Measurements from ENCODE around the gene CRELD2. TPM values are rescaled to one million over a fixed set of nuclear protein-coding genes. Genes with fewer than 3 reads are reported as not detected.
A peak's percentile ranks its signal among the peaks of the same experiment; 100 is the strongest.

CRELD2 gene
- total RNA-seq, 4 donors from 2014 or later = 50.3 to 244 (median 154) TPM

DNA sequence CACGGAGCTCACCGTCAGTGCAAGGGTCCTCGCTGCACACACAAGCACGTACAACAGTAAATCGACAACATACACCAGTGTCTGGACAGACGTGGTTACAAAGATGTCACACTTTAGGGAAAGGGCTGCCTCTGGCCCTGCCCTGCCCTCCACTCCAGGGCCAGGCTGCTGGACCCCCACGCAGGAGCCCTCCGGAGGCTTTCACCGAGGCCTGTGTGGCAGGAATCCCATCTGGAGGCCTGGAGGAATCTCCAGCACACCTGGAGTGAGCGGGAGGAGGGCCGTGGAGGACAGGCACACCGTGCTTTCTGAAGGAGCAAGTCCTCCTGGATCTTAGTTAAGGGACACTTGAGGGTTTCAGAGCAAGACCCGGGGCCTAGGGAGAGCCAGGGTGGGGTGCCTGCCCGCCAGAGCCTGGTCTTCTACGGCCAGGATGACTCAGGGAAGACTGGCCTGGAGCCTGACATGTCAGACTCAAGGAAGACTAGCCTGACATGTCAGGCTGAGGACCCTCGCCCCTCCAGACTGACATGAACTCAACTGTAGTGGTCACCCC, 40.0 kb downstream of the CRELD2 start:
- Histone ChIP-seq H3K36me3 (peaks cover 15 to 17% of the 10 kb centered on the region in 2 donors), H3K27ac (no peak overlapping the region), H3K9me3 (no peaks in the 10 kb centered on the region), H3K4me3 (replicated peaks in 1 of 3) (no peak overlapping the region), H3K4me1 (peaks cover 42 to 47% of the 10 kb centered on the region in 2 donors), H3K27me3 (no peaks in the 10 kb centered on the region)
- DNase-seq = peak in 1 of 2 donors; percentile 5
- TF ChIP-seq, protein P1, sequence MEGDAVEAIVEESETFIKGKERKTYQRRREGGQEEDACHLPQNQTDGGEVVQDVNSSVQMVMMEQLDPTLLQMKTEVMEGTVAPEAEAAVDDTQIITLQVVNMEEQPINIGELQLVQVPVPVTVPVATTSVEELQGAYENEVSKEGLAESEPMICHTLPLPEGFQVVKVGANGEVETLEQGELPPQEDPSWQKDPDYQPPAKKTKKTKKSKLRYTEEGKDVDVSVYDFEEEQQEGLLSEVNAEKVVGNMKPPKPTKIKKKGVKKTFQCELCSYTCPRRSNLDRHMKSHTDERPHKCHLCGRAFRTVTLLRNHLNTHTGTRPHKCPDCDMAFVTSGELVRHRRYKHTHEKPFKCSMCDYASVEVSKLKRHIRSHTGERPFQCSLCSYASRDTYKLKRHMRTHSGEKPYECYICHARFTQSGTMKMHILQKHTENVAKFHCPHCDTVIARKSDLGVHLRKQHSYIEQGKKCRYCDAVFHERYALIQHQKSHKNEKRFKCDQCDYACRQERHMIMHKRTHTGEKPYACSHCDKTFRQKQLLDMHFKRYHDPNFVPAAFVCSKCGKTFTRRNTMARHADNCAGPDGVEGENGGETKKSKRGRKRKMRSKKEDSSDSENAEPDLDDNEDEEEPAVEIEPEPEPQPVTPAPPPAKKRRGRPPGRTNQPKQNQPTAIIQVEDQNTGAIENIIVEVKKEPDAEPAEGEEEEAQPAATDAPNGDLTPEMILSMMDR (IDR thresholded peaks at IDR 0.05) = no peak
- intact Hi-C loops (cut with DNase I) = no loop called here
- 86 to 93% methylated on average over 11 to 12 of the region's 16 CpGs for WGBS, 2 donors

DNA sequence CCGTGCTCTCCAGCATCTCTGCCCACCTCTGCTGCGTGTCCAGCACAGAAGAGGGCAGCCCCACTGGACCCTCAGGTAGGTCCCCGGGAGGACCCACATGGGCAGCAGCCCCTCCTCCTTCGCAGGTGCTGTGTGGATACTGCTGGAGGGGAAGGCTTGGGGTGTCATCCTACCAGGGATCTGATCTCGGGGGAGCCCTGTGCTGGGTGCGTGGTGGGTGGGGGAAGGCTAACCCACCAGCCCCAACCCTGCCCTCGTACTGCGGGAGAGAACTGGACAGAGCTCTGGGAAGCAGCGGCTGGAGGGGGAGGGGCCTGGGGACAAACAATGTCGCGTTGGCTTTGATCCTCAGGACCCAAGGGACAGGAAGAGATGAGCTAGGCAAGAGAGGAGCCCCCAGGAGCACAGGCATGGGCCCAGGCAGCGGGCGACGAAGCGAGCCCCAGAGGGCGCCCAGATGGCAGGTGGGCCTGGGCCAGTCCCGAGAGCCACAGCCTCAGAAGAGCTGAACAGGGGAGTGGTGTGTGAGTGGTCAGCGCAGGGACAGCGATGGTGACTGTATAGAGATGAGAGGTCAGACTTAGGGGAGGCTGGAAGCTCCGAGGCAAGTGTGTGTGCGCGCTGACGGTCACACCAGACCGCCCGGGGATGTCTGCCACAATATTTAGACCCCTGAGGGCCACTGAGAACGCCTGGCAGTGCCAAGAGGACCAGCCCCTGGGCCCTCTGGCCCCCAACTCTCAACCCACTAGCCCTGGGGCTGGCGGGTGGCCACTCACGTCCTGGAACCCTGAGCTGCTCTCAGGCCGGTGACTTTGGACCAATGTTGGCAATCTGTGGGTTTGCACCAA, 40.7 kb downstream of the CRELD2 start:
- DNase-seq = peak; percentile 6 to 10
- H3K27ac ChIP-seq = peak overlapping the region; percentile 86 to 97 (median 87)
- TF ChIP-seq, protein P1 (IDR thresholded peaks at IDR 0.05) = no peak
- no peak for TF ChIP-seq POLR2A (IDR thresholded peaks at IDR 0.05)
- H3K4me1 ChIP-seq = peaks cover 40 to 47% of the 10 kb centered on the region in 2 donors
- WGBS, 2 donors = 81 to 86% methylated on average over 24 to 26 of the region's 29 CpGs
- intact Hi-C loops (cut with DNase I) = no loop called here
- H3K9me3 ChIP-seq = no peaks in the 10 kb centered on the region
- H3K4me3 ChIP-seq (replicated peaks in 1 of 3) = peak overlapping the region in 1 of 3 donors; percentile 59
- H3K36me3 ChIP-seq = peaks cover 20 to 24% of the 10 kb centered on the region in 2 donors
- H3K27me3 ChIP-seq = no peaks in the 10 kb centered on the region

DNA sequence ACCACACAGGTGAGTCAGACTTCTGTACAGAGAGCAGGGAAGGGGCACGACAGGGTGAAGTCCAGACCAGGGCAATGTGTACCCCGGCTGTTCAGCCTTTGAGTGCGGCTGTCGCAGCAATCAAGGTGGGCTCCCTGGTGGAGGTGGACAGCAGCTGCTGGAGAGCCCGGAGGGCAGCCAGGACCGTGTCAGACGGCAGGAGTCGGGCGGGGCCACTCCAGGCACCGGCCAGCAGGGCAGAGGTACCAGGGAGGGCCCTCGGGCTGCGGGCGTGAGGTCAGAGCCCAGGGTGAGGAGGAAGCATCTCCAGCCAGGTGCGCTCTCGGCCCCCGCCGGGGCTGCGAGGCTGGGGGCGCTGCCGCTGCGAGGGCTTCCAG, 41.3 kb downstream of the CRELD2 start:
- DNase-seq = peak; percentile 62 to 64
- H3K4me3 ChIP-seq (replicated peaks in 1 of 3) = peak overlapping the region; percentile 18 to 59 (median 25)
- no peaks in the 10 kb centered on the region for H3K9me3 ChIP-seq
- TF ChIP-seq, protein P1 (IDR thresholded peaks at IDR 0.05) = peak in 1 of 6 experiments; percentile 24
- no peak for TF ChIP-seq POLR2A (IDR thresholded peaks at IDR 0.05)
- intact Hi-C loops (cut with DNase I) = no loop called here
- H3K36me3 ChIP-seq = peaks cover 20 to 29% of the 10 kb centered on the region in 2 donors
- peak overlapping the region; percentile 86 to 97 (median 87) for H3K27ac ChIP-seq
- peaks cover 36 to 47% of the 10 kb centered on the region in 2 donors for H3K4me1 ChIP-seq
- WGBS, 2 donors = 6 to 53% methylated on average over 2 to 9 of the region's 21 CpGs
- H3K27me3 ChIP-seq = no peaks in the 10 kb centered on the region

DNA sequence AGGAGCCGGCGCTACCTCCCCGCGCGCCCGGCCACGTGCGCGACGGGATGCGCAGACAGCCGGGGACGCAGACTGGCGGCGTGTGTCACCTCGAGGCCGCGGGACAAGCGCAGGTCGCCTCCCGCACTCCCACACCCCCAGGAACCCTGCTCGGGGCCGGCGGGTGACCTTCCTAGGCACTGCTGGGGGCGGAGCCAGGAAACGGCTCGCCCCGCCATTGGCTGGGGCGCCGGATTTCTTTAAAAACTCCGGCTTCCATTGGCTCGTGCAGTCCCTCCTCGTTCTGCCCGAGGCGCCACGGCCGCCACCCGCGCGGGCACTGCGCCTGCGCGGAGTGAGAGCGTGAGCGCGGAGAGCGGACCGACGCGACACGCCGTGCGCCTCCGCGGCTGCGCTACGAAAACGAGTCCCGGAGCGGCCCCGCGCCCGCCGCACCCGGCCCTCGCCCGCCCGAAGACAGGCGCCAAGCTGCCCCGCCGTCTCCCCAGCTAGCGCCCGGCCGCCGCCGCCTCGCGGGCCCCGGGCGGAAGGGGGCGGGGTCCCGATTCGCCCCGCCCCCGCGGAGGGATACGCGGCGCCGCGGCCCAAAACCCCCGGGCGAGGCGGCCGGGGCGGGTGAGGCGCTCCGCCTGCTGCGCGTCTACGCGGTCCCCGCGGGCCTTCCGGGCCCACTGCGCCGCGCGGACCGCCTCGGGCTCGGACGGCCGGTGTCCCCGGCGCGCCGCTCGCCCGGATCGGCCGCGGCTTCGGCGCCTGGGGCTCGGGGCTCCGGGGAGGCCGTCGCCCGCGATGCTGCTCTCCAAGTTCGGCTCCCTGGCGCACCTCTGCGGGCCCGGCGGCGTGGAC, 41.9 kb downstream of the CRELD2 start, which contains the start of gene PIM3:
PIM3 (plus strand) TSS at position 614 of the 846 bp plus-strand sequence; CDS start at position 790, 176 bp downstream.
- WGBS, 2 donors = 0 to 3% methylated on average over 12 to 15 of the region's 137 CpGs
- TF ChIP-seq, protein P1 (IDR thresholded peaks at IDR 0.05) = peak in 1 of 6 experiments; percentile 12
- peak; percentile 93 to 94 for TF ChIP-seq POLR2A (IDR thresholded peaks at IDR 0.05)
- Histone ChIP-seq H3K4me1 (peaks cover 30 to 47% of the 10 kb centered on the region in 2 donors), H3K36me3 (peaks cover 20 to 29% of the 10 kb centered on the region in 2 donors), H3K27me3 (no peaks in the 10 kb centered on the region), H3K4me3 (replicated peaks in 1 of 3) (peak within 1 kb of the TSS; percentile 83 to 96 (median 87)), H3K27ac (peak within 1 kb of the TSS; percentile 96 to 97 (median 97)), H3K9me3 (no peaks in the 10 kb centered on the region)
- peak; percentile 95 to 96 for DNase-seq
- intact Hi-C loops (cut with DNase I) = no loop called here

All from thyroid gland (tissue), 4 donors.